Thymus (tissue), 11 donors: ENCODE measurements around the gene SLC35A2. TPM values are rescaled to one million over a fixed set of nuclear protein-coding genes. Genes with fewer than 3 reads are reported as not detected.

Experiments
- DNase-seq, 9 donors: peaks; one replicate each; pipeline ENCODE4 v3.0.0-alpha.2; 2013; ENCODE audit warnings: low spot score in 9 of 9, low read depth in 6 of 9, missing footprints in 1 of 9
- H3K27ac ChIP-seq, 2 donors: one replicate each; pipeline ENCODE4 v1.5.1; 2013; ENCODE audit warnings: control low read depth in 1 of 2, low read depth in 1 of 2, low read length in 1 of 2, mild to moderate bottlenecking in 1 of 2, moderate library complexity in 1 of 2
- H3K27me3 ChIP-seq, 2 donors: one replicate each; pipeline ENCODE4 v1.5.1; 2013; ENCODE audit warnings: low read length in 1 of 2; ENCODE audit not compliant: control insufficient read depth in 2 of 2, insufficient read depth in 1 of 2
- H3K36me3 ChIP-seq, 2 donors: one replicate each; pipeline ENCODE4 v1.5.1; 2013; ENCODE audit warnings: low read length in 1 of 2, mild to moderate bottlenecking in 1 of 2, moderate library complexity in 1 of 2; ENCODE audit not compliant: control insufficient read depth in 2 of 2, insufficient read depth in 2 of 2
- H3K4me1 ChIP-seq, 2 donors: one replicate each; pipeline ENCODE4 v1.5.1; 2013; ENCODE audit warnings: low read length in 2 of 2; ENCODE audit not compliant: control insufficient read depth in 2 of 2, insufficient read depth in 2 of 2
- H3K4me3 ChIP-seq, 2 donors: one replicate each; pipeline ENCODE4 v1.5.1; 2013; ENCODE audit warnings: low read length in 2 of 2, control low read depth in 1 of 2, mild to moderate bottlenecking in 1 of 2
- H3K9me3 ChIP-seq, 2 donors: one replicate each; pipeline ENCODE4 v1.5.1; 2013; ENCODE audit warnings: low read length in 1 of 2, mild to moderate bottlenecking in 1 of 2; ENCODE audit not compliant: control insufficient read depth in 2 of 2, insufficient read depth in 1 of 2
- WGBS: extraction: QIAGEN DNeasy Blood & Tissue Kit; methylation state at CpG from one replicate; pipeline ENCODE4 v1.1.7; 2013; 5-methylcytosine and 5-hydroxymethylcytosine counted together
- polyA plus RNA-seq: library from polyadenylated mRNA; stranded (reverse); fragments of 200-250 nt; gene quantifications from one replicate; pipeline ENCODE4 v1.2.3, GENCODE V29; 2013
- total RNA-seq: library from RNA; stranded (reverse); fragments of 120-200 nt; gene quantifications from one replicate; pipeline ENCODE4 v1.2.4, GENCODE V29; 2013
- donor health status: healthy.

Gene SLC35A2
- total and polyA plus RNA-seq, 2 donors, result 8.4 to 13.3 TPM

DNA sequence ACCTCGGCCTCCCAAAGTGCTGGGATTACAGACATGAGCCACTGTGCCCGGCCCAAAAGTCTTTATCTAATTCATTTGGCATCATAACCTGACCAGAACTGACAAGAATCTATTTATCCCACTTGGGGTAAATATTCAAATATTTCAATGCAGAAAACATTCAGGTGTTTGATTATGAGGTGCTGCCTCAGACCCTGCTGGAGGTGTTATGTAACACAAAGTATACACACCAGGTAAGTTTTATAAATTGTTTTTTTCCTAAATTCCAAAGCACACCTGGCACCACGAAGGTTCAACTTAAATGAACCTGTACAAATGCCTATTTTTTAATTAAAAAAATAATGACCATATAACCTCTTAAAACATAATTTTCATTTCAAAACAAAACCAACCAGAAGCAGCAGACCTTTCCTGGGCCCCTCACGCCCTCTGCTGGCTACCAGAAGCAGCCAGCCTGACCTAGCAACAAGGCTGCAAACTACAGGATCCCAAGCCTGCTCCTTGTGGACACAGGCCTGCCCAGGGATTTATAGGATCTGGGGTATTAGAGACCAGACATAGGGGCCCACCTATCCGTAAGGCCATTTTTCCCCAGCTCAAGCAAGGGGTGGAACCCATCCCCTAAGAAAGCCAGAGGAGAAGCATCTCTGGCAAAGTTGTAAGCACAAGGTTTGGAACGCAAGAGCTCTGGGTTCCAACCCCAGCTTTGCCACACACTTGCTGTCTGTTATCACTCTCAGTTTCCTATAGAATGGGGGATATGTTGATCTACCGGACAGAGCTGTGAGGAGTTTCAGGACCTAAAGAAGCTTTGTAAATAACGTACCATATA, 34.3 kb upstream of the SLC35A2 start:
- H3K27ac ChIP-seq, result no peak overlapping the region
- WGBS, result 65% methylated on average over 8 of the region's 8 CpGs

DNA sequence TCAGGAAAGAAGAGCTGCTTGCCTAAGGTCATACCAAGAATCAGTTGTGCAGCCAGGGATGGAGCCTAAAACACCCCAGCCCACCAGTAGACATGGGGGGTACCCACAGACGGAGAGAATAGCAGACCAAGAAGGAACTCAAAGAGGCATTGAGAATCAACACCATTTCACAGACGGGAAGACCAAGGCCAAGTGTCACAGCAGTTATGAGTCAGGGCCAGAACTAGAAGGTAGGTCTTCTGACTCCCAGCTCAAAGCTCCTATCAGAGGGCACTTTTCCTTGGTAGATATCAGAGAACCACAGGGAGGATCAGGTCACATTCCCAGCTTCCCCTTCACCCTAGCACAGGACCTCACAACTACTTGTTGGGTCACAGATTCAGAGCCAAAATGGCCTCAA, 31.4 kb upstream of the SLC35A2 start:
- Histone ChIP-seq H3K36me3 (peaks cover 3 to 7% of the 10 kb centered on the region in 2 donors), H3K4me1 (peaks cover 25 to 50% of the 10 kb centered on the region in 2 donors), H3K9me3 (no peaks in the 10 kb centered on the region), H3K27me3 (no peaks in the 10 kb centered on the region), H3K4me3 (no peak overlapping the region), H3K27ac (no peak overlapping the region)
- DNase-seq, result no peak
- 97% methylated on average over 2 of the region's 2 CpGs for WGBS

More for the DNA sequence above, 34.3 kb upstream of the SLC35A2 start:
- peaks cover 0 to 12% of the 10 kb centered on the region in 2 donors for H3K36me3 ChIP-seq
- no peaks in the 10 kb centered on the region for H3K9me3 ChIP-seq
- H3K27me3 ChIP-seq, result no peaks in the 10 kb centered on the region
- H3K4me1 ChIP-seq, result peaks cover 11 to 24% of the 10 kb centered on the region in 2 donors
- DNase-seq, result peak in 1 of 9 donors; percentile 63
- no peak overlapping the region for H3K4me3 ChIP-seq

DNA sequence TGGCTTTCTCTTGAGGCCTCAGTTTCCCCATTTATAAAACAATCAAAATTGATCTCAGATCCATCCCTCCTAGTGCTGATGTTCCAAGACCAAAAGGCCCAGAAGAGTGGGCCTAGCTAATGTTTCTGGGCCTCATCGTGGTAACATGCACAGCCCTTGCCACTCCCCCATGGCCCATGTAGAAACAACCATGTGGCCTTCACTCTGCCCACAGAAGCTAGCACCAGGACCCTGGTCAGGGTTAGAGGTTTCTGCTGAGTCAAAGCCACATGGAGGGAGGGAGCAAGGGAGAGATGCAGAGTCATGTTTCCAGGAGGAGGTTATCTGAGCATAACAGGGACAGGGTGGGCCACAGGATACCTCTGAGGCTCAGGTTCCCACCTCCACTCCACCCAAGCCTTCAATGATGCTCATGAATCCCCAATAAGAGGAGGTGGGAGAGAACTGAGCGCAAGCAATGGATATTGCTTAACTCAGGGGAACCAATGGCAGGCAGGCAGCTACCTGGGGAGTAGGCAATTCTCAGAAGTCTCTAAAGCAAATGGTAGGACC, 29.0 kb upstream of the SLC35A2 start:
- peaks cover 45 to 67% of the 10 kb centered on the region in 2 donors for H3K4me1 ChIP-seq
- H3K27ac ChIP-seq, result peak overlapping the region; percentile 84 to 92

DNA sequence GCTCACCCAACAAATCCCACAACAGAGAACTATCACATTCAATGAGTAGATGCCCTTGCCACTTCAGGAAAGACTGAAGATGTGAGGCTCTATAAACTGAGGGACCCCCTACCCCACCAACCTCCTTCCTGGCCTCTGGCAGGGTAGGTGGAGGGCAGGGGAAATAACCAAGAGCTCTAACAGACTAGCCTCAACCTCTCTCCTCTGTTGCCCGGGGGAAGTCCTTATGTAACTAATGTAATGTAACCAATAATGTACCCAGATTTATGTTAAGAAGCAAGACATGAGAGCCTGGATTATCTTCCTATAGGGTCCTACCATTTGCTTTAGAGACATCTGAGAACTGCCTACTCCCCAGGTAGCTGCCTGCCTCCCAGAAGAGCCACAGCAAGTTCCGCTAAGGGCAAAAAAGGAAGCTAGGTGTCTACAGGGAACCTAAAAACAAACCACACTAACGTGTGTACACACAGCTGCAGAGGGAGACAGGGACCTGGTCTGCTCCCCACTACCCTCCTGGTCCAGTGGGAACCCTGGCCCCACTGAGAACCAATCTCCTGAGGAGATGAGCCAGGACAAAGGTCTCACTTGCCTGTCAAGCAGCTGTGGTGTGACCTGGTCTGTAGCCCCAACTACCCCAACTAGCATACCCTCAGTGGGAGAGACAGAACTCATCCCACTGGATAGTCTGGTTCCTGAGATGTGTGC, 28.2 kb upstream of the SLC35A2 start:
- Histone ChIP-seq H3K36me3 (peaks cover 10 to 15% of the 10 kb centered on the region in 2 donors), H3K27ac (peak overlapping the region; percentile 84 to 92), H3K4me3 (peak overlapping the region; percentile 6 to 15), H3K9me3 (no peaks in the 10 kb centered on the region), H3K27me3 (no peaks in the 10 kb centered on the region), H3K4me1 (peaks cover 45 to 73% of the 10 kb centered on the region in 2 donors)
- 12% methylated on average over 3 of the region's 3 CpGs for WGBS
- peak in 2 of 9 donors; percentile 41 to 73 for DNase-seq

More for the DNA sequence above, 29.0 kb upstream of the SLC35A2 start:
- Histone ChIP-seq H3K36me3 (peaks cover 6 to 7% of the 10 kb centered on the region in 2 donors), H3K27me3 (no peaks in the 10 kb centered on the region), H3K4me3 (no peak overlapping the region), H3K9me3 (no peaks in the 10 kb centered on the region)
- DNase-seq, result no peak
- 59% methylated on average over 2 of the region's 2 CpGs for WGBS

DNA sequence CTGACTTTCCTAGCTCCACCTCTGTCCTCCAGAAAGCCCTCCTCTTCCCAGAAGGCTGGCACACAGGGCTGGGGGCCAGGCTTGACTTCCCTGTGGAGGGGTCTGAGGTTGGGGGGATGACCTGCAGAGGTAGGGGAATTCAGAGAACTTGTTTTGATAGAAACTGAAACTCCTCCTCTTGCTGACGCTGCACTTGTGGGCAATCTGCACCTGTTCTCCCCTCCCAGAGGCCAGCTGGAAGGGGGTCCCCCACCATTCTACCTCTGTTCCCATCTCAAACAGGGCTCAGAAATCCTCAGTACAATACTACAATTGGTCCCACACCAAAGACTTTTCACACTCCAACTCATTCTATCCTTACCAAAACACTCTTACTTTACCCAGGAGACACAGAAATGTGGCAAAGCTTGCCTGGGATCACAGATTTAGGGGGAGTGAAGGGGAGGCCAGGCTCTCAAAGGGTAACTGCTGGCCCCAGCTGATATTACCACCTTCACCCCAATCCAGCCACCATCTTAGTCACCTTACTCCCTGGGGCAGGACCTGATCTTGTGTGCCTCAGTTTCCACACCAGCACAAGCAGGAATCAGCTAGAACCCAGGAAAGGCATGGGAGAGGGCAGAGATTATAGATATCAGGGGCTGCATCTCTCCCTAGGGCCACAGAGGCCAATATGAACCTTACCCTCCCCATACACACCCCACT, 27.4 kb upstream of the SLC35A2 start:
- Histone ChIP-seq H3K27ac (peak overlapping the region; percentile 84 to 92), H3K4me3 (peak overlapping the region; percentile 14 to 16), H3K9me3 (no peaks in the 10 kb centered on the region), H3K27me3 (no peaks in the 10 kb centered on the region), H3K4me1 (peaks cover 45 to 73% of the 10 kb centered on the region in 2 donors), H3K36me3 (peaks cover 18 to 23% of the 10 kb centered on the region in 2 donors)
- DNase-seq, result peak in 4 of 9 donors; percentile 62 to 88 (median 70)
- WGBS, result 5% methylated on average over 1 of the region's 1 CpG

DNA sequence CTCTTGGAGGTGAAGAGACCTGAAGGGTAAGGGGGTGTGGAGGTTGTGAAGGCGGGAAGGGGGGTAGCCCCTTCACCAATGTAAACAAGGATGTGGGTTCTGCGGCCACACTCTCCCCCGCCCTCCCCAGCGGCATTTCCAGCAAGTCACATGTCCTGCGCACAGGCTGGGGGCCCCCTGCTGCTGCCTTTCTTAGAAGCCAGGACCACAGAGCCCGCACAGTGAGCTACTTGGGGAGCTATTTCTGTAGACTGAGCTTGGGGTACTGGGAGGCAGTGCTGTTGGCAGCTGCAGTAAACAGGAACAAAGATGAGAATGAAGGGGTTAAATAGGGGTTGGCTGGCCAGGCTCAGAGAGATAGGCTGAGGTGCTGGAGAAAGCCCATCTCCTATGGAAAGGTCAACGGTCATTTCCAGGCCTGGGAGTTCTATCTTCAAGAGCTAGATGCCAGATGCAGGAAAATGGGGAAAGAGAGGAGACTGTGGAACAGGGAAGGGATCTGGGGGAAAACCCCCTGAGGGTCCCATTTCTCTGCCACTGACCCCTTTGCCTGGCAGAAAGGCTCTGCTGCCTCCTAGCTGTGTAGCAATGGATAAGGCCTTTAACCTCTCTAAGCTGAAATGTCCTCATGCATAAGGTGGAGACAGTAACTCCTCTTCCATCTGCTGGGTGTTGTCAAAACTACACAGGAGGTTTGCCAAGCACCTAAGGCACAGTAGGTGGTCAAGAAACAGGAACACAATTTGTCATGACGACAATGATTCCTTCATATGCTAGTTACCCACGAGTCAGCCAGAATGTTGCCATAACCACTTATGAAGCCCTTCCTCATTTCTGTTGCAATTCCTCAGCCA, 25.8 kb upstream of the SLC35A2 start:
- Histone ChIP-seq H3K27me3 (no peaks in the 10 kb centered on the region), H3K4me3 (peak overlapping the region; percentile 32 to 38), H3K27ac (peak overlapping the region; percentile 91 to 92), H3K9me3 (no peaks in the 10 kb centered on the region), H3K4me1 (peaks cover 43 to 71% of the 10 kb centered on the region in 2 donors), H3K36me3 (peaks cover 20 to 34% of the 10 kb centered on the region in 2 donors)
- under 1% methylated on average over 9 of the region's 9 CpGs for WGBS
- peak in 6 of 9 donors; percentile 68 to 94 (median 82) for DNase-seq

DNA sequence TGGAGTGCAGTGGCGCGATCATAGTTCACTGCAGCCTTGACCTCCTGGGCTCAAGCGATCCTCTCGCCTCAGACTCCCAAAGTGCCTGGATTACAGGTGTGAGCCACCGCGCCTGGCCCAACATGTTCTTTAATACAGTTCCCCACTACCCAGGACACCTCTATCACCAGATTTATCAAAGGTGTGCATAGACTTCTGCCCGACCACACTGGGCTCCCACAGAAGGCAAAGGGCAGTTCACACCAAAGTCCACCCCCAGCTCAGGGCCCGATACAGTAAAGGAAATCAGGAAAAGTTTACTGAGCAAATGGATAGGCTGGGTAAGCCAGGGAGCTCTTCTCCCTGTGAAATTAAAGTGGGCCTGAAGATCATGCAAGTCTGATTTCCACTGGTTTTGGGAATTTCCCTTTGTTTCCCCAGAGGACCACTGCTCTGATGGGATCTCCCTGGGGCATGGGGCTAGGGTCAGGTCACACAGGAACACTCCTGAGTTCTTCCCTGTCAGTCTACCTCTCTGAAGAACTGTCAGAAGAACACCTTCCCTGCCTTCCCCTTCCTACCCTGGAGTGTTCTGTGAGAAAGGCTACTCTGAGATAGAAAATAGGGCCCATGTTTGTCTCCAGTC, 25.1 kb upstream of the SLC35A2 start:
- WGBS, result 94% methylated on average over 8 of the region's 8 CpGs
- H3K27me3 ChIP-seq, result no peaks in the 10 kb centered on the region
- peak overlapping the region in 1 of 2 donors; percentile 32 for H3K4me3 ChIP-seq
- no peak for DNase-seq
- H3K4me1 ChIP-seq, result peaks cover 42 to 64% of the 10 kb centered on the region in 2 donors
- peaks cover 20 to 35% of the 10 kb centered on the region in 2 donors for H3K36me3 ChIP-seq
- H3K9me3 ChIP-seq, result no peaks in the 10 kb centered on the region
- H3K27ac ChIP-seq, result peak overlapping the region; percentile 91 to 92

DNA sequence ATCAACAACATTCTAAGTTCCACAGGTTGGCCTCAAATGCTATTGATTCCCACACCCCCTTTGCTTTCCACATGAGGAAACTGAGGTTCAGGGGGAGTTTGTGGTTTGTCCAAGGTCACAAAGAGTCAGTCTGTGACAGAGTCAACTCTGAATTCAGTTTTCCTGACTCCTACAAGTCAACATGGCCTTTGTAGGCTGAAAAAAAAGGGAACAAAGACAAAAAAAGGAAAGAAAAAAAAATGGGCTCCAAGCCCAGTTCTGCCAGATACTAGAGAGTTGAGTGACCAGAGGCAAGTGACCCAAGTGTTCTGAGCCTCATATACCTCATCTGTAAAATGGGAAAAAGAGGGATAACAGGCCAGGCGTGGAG, 23.8 kb upstream of the SLC35A2 start:
- Histone ChIP-seq H3K4me1 (peaks cover 32 to 52% of the 10 kb centered on the region in 2 donors), H3K9me3 (no peaks in the 10 kb centered on the region), H3K27ac (peak overlapping the region in 1 of 2 donors; percentile 31), H3K27me3 (no peaks in the 10 kb centered on the region), H3K4me3 (no peak overlapping the region), H3K36me3 (peaks cover 26 to 45% of the 10 kb centered on the region in 2 donors)
- DNase-seq, result no peak
- 100% methylated on average over 1 of the region's 1 CpG for WGBS
